Fibroblast of mammary gland (primary cell): Measurements from ENCODE around the gene SND1.

Experiments used
- DNase-seq: peaks from one replicate; pipeline ENCODE4 v3.0.0-alpha.2; 2010; ENCODE audit warnings: low read depth
- H3K4me3 ChIP-seq: 2 replicates; pipeline ENCODE4 v1.5.1; 2011; ENCODE audit warnings: low read depth, mild to moderate bottlenecking, low read length, moderate library complexity; ENCODE audit not compliant: control insufficient read depth
- TF ChIP-seq, protein P1 (sequence below): conservative IDR thresholded peaks from 2 replicates; pipeline ENCODE4 v1.5.1; 2011; ENCODE audit warnings: low read depth, low read length, inconsistent platforms; ENCODE audit not compliant: control insufficient read depth, insufficient read depth

Gene SND1

DNA sequence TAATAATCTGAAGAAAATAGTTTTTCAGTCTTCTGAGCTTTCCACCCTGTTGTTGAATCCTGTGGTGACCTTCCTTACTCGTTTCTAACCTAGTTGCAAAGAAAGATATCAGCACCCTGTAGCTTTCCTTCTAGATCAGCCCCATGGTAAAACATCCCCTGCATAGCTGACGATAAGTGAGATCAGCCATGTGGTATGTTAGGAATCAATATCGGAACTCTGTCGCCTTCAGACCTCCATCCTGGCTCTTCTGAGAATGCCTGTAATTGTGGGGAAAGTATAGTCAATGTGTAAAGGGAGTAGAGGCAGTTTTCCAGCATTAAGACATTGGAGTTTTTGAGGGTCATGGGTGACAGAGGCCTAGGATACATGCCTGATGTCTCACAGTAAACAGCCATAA lies 227.4 kb downstream of the SND1 start:
- TF ChIP-seq, protein P1, sequence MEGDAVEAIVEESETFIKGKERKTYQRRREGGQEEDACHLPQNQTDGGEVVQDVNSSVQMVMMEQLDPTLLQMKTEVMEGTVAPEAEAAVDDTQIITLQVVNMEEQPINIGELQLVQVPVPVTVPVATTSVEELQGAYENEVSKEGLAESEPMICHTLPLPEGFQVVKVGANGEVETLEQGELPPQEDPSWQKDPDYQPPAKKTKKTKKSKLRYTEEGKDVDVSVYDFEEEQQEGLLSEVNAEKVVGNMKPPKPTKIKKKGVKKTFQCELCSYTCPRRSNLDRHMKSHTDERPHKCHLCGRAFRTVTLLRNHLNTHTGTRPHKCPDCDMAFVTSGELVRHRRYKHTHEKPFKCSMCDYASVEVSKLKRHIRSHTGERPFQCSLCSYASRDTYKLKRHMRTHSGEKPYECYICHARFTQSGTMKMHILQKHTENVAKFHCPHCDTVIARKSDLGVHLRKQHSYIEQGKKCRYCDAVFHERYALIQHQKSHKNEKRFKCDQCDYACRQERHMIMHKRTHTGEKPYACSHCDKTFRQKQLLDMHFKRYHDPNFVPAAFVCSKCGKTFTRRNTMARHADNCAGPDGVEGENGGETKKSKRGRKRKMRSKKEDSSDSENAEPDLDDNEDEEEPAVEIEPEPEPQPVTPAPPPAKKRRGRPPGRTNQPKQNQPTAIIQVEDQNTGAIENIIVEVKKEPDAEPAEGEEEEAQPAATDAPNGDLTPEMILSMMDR: no peak
- DNase-seq: no peak
- H3K4me3 ChIP-seq: no peak overlapping the region

DNA sequence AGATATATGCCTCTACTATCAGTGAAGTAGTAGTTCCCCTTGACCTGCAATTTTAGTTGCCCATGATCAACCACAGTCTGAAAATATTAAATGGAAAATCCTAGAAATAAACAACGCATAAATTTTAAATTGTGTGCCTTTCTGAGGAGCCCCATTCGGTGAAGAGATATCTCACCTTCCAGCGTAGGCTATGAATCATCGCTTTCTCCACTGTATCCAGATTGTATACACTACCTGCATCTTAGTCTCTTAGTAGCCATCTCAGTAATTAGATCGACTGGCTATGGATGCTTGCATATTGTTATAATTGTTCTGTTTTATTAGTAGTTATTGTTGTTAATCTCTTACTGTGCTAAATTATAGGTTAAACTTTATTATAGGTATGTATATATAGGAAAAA lies 227.9 kb downstream of the SND1 start:
- H3K4me3 ChIP-seq: no peak overlapping the region
- TF ChIP-seq, protein P1: no peak
- no peak for DNase-seq

DNA sequence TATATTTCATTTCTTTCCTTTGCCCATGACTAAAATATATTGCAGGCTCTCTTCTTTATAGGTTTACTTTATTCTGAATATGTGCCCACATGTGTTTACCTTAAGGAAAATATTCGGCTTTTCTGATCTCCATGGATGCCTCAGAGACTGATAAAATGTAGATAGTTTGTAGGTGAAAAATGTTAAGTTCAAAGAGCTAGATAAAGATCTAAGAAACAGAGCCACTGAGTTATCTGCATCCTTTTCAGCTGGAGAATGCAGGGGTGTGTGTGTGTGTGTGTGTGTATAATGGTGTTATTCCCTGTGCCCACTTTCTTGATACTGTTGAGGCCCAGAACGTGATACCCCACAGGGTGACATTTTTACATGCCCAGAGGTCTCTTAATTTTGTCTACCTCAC lies 228.5 kb downstream of the SND1 start:
- TF ChIP-seq, protein P1: no peak

DNA sequence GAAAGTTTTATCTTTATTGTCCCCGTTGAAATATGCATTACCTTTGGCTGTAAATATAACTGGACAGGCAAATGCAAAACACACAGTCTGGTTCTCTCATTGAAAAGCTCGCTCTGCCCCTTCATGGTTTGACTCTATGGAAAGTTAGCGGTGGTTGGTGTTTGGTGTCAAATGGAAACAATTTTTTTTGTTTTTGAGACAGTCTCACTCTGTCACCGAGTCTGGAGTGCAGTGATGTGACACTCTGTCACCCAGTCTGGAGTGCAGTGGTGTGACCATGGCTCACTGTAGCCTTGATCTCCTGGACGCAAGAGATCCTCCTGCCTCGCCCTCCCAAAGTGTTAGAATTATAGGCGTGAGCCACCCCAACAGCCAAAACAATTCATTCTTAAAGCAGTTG lies 229.6 kb downstream of the SND1 start:
- no peak overlapping the region for H3K4me3 ChIP-seq
- TF ChIP-seq, protein P1: no peak
- no peak for DNase-seq

More for the DNA sequence above, 228.5 kb downstream of the SND1 start:
- no peak for DNase-seq
- H3K4me3 ChIP-seq: no peak overlapping the region

DNA sequence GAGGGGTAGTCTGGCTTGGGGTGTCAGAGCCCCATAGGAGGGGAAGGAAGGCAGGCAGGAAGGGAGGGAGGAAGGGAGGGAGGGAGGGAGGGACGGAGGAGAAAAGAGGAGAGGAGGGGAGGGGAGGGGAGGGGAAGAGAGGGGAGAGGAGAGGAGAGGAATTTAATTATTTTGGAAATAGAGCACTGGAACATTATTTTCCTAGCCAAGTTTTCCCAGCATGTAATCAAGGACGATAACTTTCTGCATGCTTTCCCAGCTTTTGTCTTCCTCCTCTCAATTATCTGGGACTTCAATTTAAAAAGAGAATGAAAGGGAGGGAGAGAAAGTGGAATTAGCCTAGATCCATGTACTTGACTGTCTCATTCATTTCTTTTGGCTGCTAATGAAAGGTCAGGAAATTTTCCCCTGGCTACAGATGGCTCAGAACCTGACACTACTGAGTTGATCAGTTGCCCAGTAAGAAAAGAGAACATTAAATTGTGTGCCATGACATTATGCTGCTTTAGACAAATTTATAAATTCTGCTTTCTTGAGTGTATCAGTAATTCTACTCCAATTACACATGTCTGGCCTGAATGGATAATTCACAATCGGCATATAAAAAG lies 230.4 kb downstream of the SND1 start:
- H3K4me3 ChIP-seq: no peak overlapping the region
- TF ChIP-seq, protein P1: no peak
- no peak for DNase-seq

DNA sequence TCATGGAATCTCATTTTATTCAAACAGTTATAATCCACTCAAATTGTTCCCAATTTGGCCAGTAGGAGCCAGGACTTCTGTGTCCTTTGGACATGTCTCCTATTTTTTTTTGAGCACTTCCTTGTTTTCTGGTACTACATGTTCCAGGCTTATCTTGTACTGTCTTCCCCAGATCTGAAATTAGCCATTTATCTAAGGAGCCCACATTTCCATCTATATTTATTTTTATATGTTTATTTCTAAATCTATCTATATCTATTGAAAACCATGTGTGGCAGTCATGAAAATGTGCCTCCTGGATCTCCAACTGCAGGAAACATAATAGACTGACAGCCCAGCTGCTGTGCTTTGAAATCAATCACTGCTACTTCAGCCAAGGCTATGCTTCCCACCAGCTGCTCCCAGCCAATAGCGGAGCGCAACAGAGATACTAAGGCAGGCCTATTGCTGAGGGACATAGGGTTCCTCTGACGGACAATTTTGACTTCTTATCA lies 232.1 kb downstream of the SND1 start:
- DNase-seq: no peak
- no peak overlapping the region for H3K4me3 ChIP-seq
- TF ChIP-seq, protein P1: no peak

DNA sequence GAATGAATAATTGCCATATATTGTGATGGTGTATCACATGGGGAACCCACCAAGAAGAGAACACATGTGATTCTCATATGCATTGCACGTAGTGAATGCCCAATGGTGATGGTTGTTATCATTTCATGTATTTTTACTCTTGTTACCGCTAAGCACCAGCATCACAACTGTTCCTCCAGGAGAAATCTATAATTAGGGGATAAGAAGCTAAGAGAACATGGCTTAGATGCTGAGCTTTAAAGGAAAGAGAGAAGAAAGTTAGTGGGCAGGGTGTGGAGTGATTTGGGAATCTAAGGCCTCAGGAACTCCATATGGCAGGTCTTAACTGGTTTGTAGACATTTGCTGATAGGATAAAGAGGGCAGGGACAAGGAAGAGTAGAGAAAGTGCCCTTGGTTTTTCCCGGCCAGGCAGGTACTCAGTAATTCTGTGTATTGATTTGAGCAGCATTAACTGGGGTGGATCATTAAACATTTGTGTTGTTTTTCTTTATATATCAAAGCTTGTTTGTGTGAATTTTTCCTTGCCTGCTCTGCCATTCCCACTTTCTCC lies 233.3 kb downstream of the SND1 start:
- H3K4me3 ChIP-seq: no peak overlapping the region
- TF ChIP-seq, protein P1: no peak
- DNase-seq: no peak
